GM18951 (cell line): ENCODE results near the gene MYH6.

Experiments
- POLR2A ChIP-seq: IDR thresholded peaks from 4 replicates; pipeline ENCODE4 v1.6.1; 2011; ENCODE audit warnings: mild to moderate bottlenecking; ENCODE audit not compliant: insufficient read length, insufficient read depth; ENCODE audit errors: extremely low read depth
- in situ Hi-C: fragments of 300-500 bp; cut with MboI; formaldehyde crosslinking; loops from one replicate; pipeline ENCODE4 v1.12.0; 2022; ENCODE audit warnings: low sequenced_read_pairs, mixed read lengths, inconsistent platforms; ENCODE audit not compliant: unreplicated experiment

MYH6 gene

GRCh38 chr14:23377198-23377550, 30.9 kb downstream of the MYH6 start:
- in situ Hi-C loops = loop anchor here (10.0 kb wide), 1 partner anchor 112 kb away; no protein-coding TSS in a partner anchor
- no peak for TF ChIP-seq POLR2A

- in situ Hi-C loops = loop anchor here (10.0 kb wide), 1 partner anchor 112 kb away; no protein-coding TSS in a partner anchor
- no peak for TF ChIP-seq POLR2A
Observed at GRCh38 chr14:23376482-23377197, 31.4 kb downstream of the MYH6 start, which contains the start of gene CMTM5. TSS of gene CMTM5 (plus strand) at chr14:23377046. CDS start at chr14:23377252, 206 bp downstream.

GRCh38 chr14:23375527-23376251, 32.4 kb downstream of the MYH6 start:
- in situ Hi-C loops = loop anchor here (10.0 kb wide), 1 partner anchor 111 kb away; no protein-coding TSS in a partner anchor
- TF ChIP-seq POLR2A = no peak

GRCh38 chr14:23373041-23373440, 35.0 kb downstream of the MYH6 start:
- in situ Hi-C loops = loop anchor here (10.0 kb wide), 1 partner anchor 108 kb away; no protein-coding TSS in a partner anchor
- no peak for TF ChIP-seq POLR2A

GRCh38 chr14:23372509-23372908, 35.6 kb downstream of the MYH6 start, which contains the start of gene IL25:
TSS of gene IL25 (plus strand) at chr14:23372809.
- no peak for TF ChIP-seq POLR2A
- in situ Hi-C loops = loop anchor here (10.0 kb wide), 1 partner anchor 108 kb away; no protein-coding TSS in a partner anchor

- TF ChIP-seq POLR2A = no peak
- in situ Hi-C loops = loop anchor here (10.0 kb wide), 1 partner anchor 107 kb away; no protein-coding TSS in a partner anchor
Observed at GRCh38 chr14:23371865-23372264, 36.2 kb downstream of the MYH6 start.

- in situ Hi-C loops = loop anchor here (10.0 kb wide), 1 partner anchor 105 kb away; no protein-coding TSS in a partner anchor
- TF ChIP-seq POLR2A = no peak
Observed at GRCh38 chr14:23370221-23370620, 37.9 kb downstream of the MYH6 start.

GRCh38 chr14:23366426-23366921, 41.6 kb downstream of the MYH6 start:
- in situ Hi-C loops = no loop called here
- TF ChIP-seq POLR2A = no peak

GRCh38 chr14:23365732-23366425, 42.2 kb downstream of the MYH6 start:
- in situ Hi-C loops = no loop called here
- TF ChIP-seq POLR2A = no peak

- no peak for TF ChIP-seq POLR2A
- in situ Hi-C loops = no loop called here
Observed at GRCh38 chr14:23365036-23365731, 42.9 kb downstream of the MYH6 start, which contains the start of gene EFS. TSS of gene EFS (minus strand) at chr14:23365172. CDS start at chr14:23365025, 147 bp downstream.

GRCh38 chr14:23364164-23365035, 43.7 kb downstream of the MYH6 start:
- TF ChIP-seq POLR2A = no peak
- in situ Hi-C loops = no loop called here
